GM15510 (cell line): ENCODE results near the gene CHP2.

ENCODE experiments used
- POLR2A ChIP-seq: IDR thresholded peaks from 3 replicates; pipeline ENCODE4 v1.6.1; 2011; ENCODE audit warnings: borderline replicate concordance; ENCODE audit not compliant: insufficient read length; ENCODE audit errors: extremely low read depth

The CHP2 gene

DNA sequence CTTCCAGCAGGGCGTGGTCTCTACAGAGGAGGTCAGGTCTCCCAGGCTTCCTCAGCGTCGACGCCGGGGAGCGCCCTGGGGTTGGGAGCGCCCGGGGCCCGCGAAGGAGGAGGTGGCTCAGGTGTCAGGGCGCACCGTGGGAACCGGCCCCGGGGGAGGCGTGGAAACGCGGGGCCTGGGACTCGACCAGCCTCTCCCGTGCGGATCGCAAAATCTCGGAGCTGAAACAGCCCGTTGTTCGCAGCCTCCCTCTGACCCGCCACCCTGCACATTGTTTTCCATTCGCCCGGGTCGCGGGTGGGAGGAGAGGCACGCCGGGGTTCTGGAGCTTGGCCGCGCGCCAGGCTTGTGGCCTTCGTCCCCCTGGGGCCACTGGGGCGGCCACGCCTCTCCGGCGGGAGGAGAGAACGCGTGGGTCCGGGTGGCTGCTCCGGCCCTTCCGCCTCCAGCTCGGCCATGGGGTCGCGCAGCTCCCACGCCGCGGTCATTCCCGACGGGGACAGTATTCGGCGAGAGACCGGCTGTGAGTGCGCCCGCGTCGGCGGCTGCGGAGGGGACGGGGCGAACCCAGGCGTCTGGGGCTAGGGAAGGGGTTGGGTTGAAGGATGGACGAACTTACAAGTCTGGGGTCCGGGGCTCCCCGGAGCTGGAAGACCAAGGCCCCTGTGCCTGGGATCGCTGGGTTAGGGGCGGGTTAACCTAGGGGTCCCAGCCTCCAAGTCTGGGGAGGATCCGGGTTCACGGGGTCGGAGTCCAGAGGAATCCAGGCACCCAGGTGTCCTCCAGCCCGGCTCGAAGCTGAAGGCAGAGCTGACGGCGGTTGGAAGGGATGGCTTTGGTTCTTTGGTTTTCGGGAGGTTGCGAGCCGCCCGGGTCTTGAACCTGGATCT lies at the start of gene CHP2:
CHP2 (plus strand) TSS at position 433 of the 890 bp plus-strand sequence; CDS start at position 457, 24 bp downstream.
- no peak for TF ChIP-seq POLR2A

DNA sequence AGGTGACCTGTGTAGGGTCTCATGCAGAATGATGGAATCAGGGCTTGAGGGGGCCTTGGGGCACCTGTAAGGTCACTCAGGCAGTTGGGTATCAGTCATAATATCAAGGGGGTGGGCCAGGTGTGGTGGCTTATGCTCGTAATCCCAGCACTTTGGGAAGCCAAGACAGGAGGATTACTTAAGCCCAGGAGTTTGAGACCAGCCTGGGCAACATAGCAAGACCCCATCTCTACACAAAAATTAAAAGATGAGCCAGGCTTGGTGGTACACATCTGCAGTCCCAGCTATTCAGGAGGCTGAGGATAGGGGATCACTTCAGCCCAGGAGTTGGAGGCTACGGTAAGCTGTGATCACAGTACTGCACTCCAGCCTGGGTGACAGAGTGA lies 49.3 kb upstream of the CHP2 start:
- no peak for TF ChIP-seq POLR2A

DNA sequence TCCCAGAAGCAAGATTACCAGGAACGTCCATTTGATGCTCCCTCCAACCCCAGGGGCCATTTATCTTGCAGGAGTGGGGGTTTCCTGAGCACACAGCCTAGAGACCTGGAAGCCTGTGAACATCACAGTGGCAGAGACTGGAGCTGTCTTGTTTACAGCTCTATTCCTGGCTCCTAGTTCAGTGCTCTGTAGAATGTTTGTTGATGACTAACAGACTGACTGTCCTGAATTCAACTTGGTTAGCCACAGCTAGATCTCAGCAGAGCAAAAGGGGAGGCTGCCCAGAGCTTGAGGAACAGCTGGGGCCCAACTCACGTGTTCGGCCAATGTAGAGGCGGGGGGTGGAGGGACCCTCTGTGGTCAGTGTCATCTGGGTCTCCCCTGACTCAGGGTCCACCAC lies 48.4 kb upstream of the CHP2 start:
- TF ChIP-seq POLR2A = no peak

DNA sequence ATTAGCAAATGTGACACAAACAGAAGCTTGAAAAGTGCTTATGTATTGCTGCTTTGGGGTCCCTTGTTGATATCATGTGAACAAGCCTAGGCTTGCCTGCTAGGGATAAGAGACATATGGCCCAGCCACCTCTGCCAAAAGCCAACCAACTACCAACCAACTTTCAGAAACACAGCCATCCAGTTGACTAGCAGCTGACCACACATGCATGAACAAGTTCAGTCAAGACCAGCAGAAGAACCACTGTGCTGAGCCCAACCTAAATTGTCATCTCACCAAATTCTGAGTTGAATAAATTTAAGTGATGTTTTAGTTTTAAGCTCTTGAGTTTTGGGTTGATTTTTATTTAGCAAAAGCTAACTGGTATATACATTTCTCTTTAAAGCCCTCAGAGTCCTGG lies 45.3 kb upstream of the CHP2 start:
- no peak for TF ChIP-seq POLR2A

DNA sequence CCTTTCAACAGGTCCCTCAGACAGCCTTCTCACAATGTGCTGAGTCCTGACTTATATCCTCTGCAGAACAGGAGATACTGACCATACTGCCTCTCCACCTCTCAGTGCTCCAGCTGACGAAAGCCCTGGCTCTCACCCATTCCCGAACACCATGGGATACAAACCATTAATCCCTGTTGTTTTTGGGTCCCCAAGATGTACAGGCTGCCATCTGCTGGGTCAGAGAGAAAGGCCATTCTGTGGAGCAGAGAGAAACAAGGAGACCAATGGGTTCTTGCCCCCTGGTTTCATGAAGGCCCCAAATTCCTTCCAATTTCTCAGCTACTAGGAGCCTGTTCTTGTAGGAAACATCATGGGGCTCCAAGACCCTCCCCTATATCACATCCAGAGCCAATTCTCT lies 44.8 kb upstream of the CHP2 start:
- no peak for TF ChIP-seq POLR2A

DNA sequence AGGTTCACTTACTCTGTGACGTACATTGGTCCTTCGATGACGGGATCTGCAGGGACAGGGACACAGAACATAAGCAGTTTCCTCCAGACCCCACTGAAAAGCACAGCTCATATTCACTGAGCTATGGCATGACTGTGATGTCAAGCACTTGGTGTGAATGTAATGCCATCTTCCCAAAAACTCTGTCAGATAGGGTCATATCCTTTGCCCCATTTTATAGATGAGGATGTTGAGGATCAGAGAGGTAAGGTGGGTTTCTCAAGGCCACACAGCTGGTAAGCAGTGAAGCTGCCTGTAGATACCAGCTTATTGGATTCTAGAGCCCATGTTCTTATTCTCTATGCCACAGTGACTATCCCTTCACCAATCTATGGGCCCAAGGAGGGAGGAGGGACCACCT lies 44.3 kb upstream of the CHP2 start:
- TF ChIP-seq POLR2A = no peak

DNA sequence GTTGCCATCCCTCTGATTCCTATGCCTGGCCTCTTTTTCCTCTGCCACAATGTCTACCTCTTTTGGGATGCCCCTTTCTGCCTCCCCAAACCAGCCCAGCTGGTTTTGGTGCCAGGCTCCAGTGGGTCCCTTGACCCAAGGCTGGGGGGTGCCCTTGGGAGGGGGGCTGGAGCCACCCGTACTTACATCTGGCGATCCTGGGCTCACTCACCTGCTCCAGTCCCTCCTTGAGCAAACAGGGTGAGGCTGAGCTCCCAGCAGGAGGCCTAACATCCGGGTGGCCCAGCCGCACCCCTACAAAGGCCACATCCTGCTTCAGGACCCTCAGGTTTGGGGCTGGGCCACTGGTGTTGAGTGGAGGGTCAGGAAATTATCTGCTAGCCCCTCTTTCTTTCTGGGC lies 43.0 kb upstream of the CHP2 start:
- TF ChIP-seq POLR2A = no peak

DNA sequence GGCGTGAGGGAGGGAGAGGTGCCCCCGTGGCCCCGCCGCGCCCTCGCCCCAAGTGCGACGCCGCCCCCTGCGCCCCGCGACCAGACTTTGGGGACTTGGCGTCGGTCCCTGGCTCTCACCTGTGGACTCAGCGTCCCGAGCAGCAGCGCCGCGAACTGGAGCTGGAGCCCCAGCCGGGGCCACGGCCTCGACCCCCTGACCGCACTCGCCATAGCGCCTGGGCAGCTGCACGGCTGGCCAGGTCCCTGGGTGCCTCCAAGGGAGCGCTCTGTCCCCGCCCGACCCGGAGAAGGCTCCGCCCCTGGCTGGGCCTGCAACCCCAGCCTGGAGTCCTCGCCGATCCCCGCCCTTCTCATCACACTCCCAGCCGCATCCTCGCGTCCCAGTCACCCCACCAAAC lies 41.9 kb upstream of the CHP2 start, which contains the start of gene ERN2:
ERN2 (minus strand) TSS at position 247 of the 400 bp plus-strand sequence; CDS start at position 212, 35 bp downstream.
- TF ChIP-seq POLR2A = no peak

DNA sequence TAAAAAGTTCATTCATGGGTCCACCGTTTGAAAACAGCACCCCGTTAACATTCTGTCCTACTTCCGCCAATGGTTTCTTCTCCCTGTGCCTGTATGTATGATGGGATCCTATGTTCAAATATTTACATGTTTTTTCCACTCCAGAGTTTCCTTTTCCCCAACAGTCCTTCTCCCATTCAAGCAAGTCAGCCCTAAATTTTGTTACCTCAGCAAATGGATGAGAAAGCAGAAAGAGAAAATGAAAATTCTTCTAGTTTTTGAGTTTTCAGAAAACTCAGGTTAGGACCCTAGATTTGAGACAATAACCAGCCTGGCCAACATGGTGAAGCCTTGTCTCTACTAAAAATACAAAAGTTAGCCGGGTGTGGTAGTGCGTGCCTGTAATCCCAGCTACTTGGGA lies 38.3 kb upstream of the CHP2 start:
- TF ChIP-seq POLR2A = no peak

DNA sequence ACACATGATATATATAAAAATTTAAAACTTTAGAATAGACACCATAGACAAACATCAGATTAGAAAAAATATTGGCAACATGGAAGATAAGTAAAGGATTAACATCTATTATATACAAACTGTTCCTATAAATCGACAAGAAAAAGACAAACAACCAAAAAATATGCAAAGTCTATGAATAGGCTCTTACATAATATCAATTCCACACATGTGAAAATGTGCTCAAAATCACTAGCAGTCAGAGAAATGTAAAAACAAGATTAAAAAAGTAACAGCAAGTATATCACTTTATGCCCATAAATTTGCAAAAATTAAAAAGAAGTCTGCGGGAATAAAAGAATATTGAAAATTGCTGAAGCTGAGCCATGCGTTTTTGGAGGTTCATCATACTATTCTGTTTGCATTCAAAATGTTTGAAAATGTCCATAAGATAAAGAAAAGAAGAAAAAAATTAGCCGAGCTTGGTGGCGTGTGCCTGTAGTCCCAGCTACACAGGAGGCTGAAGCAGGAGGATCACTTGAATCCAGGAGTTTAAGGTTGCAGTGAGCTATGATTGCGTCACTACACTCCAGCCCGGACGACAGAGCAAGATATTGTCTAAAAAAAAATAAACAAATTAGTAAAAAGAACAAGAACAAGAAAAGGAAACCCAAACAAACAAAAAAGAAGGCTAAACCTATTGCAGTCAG lies 30.6 kb upstream of the CHP2 start:
- TF ChIP-seq POLR2A = no peak

DNA sequence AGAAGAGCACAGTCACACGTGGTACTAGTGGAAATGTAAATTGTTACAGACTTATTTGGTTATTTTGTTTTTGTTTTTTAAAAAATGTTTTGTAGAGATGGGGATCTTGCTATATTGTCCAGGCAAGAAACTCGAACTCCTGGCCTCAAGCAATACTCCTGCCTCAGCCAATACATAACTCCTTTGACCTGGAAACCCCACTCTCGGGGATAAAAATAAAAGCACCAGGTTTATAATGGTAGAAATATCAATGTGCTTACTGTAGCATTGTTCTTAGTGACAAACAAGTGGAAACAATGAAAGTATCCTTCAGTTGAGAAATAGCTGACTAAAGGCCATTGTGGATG lies 30.1 kb upstream of the CHP2 start:
- TF ChIP-seq POLR2A = no peak

DNA sequence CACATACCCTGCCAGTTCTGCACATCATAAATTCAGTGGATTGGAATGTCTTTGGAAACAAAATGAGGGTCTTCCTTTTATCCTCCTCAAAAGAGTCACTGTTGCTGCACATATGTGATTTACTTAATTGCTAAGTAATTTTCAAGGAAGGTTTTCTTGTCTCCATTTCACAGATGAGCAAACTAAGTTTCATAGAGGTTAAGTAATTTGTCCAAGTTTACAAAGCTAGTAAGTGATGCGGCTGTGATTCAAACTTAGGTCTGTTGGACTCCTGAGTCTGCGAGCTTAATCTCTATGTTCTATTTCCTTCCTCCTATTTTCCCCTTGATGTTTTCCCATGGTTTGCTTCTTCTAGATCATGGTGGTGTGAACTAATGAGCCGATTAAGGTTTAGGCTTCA lies 28.1 kb upstream of the CHP2 start:
- TF ChIP-seq POLR2A = no peak

DNA sequence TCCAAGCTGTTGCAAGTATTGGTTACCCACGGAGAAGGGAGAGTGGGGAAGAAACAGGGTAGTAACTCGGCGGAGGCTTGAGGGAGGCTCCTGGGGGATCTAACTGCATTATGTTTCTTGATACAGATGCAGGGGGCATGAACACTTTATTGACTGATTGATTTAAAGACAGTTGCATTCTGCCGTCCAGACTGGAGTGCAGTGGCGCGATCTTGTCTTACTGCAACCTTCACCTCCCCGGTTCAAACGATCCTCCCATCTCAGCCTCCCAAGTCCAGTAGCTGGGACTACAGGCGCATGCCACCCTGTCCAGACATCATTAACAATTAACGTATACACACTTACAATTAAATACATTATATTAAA lies 26.7 kb upstream of the CHP2 start:
- no peak for TF ChIP-seq POLR2A

DNA sequence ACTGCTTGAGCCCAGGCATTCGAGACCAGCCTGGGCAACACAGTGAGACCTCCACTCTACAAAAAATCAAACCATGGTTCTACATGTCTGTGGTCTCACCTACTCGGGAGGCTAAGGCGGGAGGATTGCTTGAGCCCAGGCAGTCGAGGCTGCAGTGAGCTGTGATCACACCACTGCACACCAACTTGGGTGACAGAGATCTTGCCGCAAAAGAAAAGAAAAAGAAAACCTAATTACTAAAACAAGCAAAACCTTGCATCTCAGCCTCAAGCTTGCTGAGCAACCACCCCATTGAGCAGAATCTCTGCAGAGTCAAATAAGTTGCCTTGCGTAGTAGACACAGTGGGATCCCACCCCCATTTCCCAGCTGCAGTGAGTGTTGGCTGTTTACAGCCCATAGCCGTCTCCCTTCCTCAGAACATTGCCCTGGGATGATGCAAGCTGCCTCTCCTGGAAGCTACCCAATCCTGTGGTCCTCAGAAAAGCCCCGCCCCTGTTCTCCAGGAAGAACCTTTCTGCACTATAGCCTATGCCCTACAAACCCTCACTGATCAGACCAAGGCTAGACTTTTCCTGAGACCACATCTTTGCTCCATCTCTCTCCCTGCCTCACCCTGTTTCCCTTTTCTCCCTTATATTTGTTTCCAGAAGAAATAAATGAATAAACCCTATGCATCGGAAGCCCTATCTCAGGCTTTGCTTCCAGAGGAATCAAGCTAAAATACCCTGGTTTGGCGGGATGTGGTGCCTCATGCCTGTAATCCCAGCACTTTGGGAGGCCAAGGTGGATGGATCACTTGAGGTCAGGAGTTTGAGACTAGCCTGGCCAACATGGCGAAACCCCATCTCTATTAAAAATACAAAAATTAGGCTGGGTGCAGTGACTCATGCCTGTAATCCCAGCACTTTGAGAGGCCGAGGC lies 25.1 kb upstream of the CHP2 start:
- no peak for TF ChIP-seq POLR2A
